Esophagus squamous epithelium (tissue), 5 donors: ENCODE data around the gene CLCN7. TPM values are rescaled to one million over a fixed set of nuclear protein-coding genes. Genes with fewer than 3 reads are reported as not detected.

Experiments used
- DNase-seq: peaks from one replicate; lab custom pipeline; 2025; lab: John Stamatoyannopoulos, UW
- H3K27ac ChIP-seq, 4 donors: fragments of 200-600 bp; sonication (generic); one replicate each; pipeline ENCODE4 v1.5.1; 2016 to 2019; ENCODE audit warnings: mild to moderate bottlenecking in 1 of 4
- H3K27me3 ChIP-seq, 4 donors: fragments of 200-600 bp; sonication (generic); 1 replicate in 3 of 4; 2 replicates in 1 of 4; pipeline versions ENCODE4 v1.5.1 to v1.6.0; 2017 to 2021; ENCODE audit warnings: antibody characterized with exemption in 1 of 4
- H3K36me3 ChIP-seq, 3 donors: fragments of 200-600 bp; sonication (generic); one replicate each; pipeline ENCODE4 v1.5.1; 2016 to 2019
- H3K4me1 ChIP-seq, 3 donors: fragments of 200-600 bp; sonication (generic); one replicate each; pipeline ENCODE4 v1.5.1; 2017 to 2019
- H3K4me3 ChIP-seq, 4 donors: fragments of 200-600 bp; sonication (generic); 1 replicate in 3 of 4; 2 replicates in 1 of 4; pipeline ENCODE4 v1.5.1; 2016 to 2019; ENCODE audit warnings: mild to moderate bottlenecking in 2 of 4, moderate library complexity in 1 of 4
- H3K9me3 ChIP-seq, 3 donors: fragments of 200-600 bp; sonication (generic); one replicate each; pipeline ENCODE4 v1.5.1; 2016 to 2019
- POLR2A ChIP-seq, 4 donors: fragments of 450-650 bp; IDR thresholded peaks; one replicate each; pipeline ENCODE4 v1.6.1; 2017; ENCODE audit warnings: antibody characterized with exemption in 4 of 4, mild to moderate bottlenecking in 4 of 4, moderate library complexity in 3 of 4
- WGBS, 2 donors: methylation state at CpG; one replicate each; pipeline ENCODE4 v1.1.5; 2018; 5-methylcytosine and 5-hydroxymethylcytosine counted together
- intact Hi-C: fragments of 100-400 bp; cut with DNase I; formaldehyde crosslinking; loops from one replicate; pipeline ENCODE4 v1.15.0; 2022
- total RNA-seq, 4 donors: library from RNA; depleted of rRNA; stranded (reverse); fragments of >200 nt; gene quantifications; one replicate each; pipeline ENCODE4 v1.1.0, GENCODE V29; 2016
- TF ChIP-seq, protein P1 (sequence below), 6 experiments: fragments of 450-650 bp in 4 of 6; fragments of 200-600 bp in 2 of 6; sonication (generic) in 2 of 6; IDR thresholded peaks; one replicate each; pipeline ENCODE4 v1.5.1; 2016 to 2019; ENCODE audit warnings: antibody characterized with exemption in 6 of 6, mild to moderate bottlenecking in 4 of 6, moderate library complexity in 4 of 6
- donor health status: DM: yes; HTN: yes; CAD: no.

The CLCN7 gene
- total RNA-seq, 4 donors from 2014 or later, result 21.5 to 41.2 (median 33.6) TPM

DNA sequence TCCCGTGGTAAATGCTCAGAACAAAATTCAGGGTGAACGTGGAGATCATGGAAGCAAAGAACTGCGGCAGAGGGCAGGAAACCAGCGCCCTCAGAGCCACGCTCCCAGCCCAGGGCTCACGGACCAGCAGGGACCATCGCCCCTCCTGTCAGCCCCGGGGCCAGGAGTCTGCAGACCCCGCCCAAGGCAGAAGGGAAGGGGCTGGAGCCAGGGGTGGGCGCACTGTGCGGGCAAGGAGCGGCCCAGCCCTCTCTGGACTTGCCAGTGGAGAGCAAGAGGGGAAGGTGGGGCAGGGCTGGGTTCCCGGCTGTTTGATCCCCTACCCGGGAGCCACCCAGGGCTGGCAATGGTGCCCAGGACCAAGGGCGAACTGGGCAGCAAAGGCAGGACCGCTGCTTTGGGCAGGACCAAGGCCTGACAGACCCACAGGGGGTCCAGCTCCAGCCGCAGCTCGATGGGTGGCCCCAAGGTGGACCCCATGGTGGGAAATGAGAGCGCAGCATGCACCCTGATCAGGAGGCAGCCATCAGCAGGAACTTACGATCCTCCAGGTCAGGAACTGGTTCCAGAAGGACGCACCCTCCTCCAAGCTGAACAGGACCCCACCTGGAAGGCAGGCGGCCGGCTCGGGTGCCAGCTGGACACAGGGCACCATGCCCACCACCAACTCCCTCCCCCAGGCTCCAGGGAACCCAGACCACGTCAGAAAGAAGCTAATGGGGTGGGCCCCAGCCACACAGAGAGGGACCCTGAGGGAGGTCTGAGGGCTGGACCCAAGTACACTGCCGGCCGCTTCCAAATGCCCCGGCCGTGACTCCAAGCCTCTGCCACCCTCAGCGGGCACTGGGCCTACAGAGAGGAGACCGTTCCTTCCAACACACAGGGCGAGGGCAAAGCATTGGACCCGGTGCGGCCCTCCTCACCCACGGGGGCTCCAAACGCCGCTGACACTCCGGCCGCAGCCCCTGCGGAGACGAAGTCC, 19.3 kb downstream of the CLCN7 start:
- DNase-seq, result no peak
- Histone ChIP-seq H3K36me3 (peaks cover 23 to 95% (median 47%) of the 10 kb centered on the region in 3 donors), H3K4me1 (no peaks in the 10 kb centered on the region), H3K27ac (no peak overlapping the region), H3K4me3 (no peak overlapping the region), H3K27me3 (no peaks in the 10 kb centered on the region), H3K9me3 (no peaks in the 10 kb centered on the region)
- WGBS, 2 donors, result 94% methylated on average over 7 to 24 of the region's 41 CpGs
- TF ChIP-seq, protein P1, sequence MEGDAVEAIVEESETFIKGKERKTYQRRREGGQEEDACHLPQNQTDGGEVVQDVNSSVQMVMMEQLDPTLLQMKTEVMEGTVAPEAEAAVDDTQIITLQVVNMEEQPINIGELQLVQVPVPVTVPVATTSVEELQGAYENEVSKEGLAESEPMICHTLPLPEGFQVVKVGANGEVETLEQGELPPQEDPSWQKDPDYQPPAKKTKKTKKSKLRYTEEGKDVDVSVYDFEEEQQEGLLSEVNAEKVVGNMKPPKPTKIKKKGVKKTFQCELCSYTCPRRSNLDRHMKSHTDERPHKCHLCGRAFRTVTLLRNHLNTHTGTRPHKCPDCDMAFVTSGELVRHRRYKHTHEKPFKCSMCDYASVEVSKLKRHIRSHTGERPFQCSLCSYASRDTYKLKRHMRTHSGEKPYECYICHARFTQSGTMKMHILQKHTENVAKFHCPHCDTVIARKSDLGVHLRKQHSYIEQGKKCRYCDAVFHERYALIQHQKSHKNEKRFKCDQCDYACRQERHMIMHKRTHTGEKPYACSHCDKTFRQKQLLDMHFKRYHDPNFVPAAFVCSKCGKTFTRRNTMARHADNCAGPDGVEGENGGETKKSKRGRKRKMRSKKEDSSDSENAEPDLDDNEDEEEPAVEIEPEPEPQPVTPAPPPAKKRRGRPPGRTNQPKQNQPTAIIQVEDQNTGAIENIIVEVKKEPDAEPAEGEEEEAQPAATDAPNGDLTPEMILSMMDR (IDR thresholded peaks at IDR 0.05), result no peak
- no peak for TF ChIP-seq POLR2A (IDR thresholded peaks at IDR 0.05)
- intact Hi-C loops, result no loop called here

DNA sequence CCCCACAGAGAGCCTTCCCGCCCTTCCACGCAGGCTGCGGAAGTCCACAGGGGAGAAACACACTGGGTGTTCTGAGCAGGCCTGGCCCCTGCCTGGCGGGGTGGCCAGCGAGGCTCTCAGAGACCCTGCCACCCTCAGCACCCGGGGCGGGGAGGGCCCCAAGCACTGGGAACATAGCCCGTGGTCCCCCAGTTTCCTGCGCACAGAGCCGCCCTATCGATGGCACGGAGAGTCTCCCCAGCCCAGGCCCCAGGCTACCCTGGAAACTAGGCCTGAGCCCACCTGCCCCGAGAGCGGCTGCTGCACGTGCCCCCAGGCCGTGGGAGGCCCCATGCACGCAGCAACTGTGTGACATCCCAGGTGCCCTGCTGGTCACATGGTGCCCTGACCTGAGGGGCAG, 20.3 kb downstream of the CLCN7 start:
- no peak for DNase-seq
- Histone ChIP-seq H3K27ac (no peak overlapping the region), H3K4me3 (no peak overlapping the region), H3K27me3 (no peaks in the 10 kb centered on the region), H3K9me3 (no peaks in the 10 kb centered on the region), H3K4me1 (no peaks in the 10 kb centered on the region), H3K36me3 (peaks cover 19 to 96% (median 49%) of the 10 kb centered on the region in 3 donors)
- WGBS, 2 donors, result 95% methylated on average over 4 of the region's 17 CpGs; no CpG with 5 or more reads in 1 of the 2 donors
- intact Hi-C loops, result no loop called here
- no peak for TF ChIP-seq POLR2A (IDR thresholded peaks at IDR 0.05)
- TF ChIP-seq, protein P1 (IDR thresholded peaks at IDR 0.05), result no peak

DNA sequence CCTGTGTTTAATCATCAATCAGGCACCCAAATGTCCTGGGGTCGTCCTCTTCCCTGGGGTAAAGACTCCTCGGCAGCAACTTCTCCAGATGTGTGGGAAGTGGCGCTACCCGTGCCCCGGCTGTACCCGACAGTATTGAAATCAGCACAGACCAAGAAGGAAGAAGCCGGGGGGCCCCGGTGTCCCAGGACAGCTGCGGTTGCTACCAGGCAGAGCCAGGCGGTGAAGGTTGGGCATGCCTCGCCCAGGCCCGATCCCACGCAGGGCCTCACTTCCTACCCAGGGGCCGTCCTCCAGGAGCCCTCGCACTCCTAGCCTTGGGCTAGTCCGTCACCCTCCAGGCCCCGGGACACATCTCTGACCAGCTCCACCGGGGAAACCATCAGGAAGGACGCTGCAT, 21.5 kb downstream of the CLCN7 start:
- H3K4me1 ChIP-seq, result no peaks in the 10 kb centered on the region
- DNase-seq, result no peak
- TF ChIP-seq, protein P1 (IDR thresholded peaks at IDR 0.05), result no peak
- no peak for TF ChIP-seq POLR2A (IDR thresholded peaks at IDR 0.05)
- H3K36me3 ChIP-seq, result peaks cover 19 to 99% (median 49%) of the 10 kb centered on the region in 3 donors
- 94 to 96% methylated on average over 5 of the region's 19 CpGs for WGBS, 2 donors
- H3K4me3 ChIP-seq, result no peak overlapping the region
- intact Hi-C loops, result no loop called here
- no peaks in the 10 kb centered on the region for H3K9me3 ChIP-seq
- H3K27ac ChIP-seq, result no peak overlapping the region
- no peaks in the 10 kb centered on the region for H3K27me3 ChIP-seq

DNA sequence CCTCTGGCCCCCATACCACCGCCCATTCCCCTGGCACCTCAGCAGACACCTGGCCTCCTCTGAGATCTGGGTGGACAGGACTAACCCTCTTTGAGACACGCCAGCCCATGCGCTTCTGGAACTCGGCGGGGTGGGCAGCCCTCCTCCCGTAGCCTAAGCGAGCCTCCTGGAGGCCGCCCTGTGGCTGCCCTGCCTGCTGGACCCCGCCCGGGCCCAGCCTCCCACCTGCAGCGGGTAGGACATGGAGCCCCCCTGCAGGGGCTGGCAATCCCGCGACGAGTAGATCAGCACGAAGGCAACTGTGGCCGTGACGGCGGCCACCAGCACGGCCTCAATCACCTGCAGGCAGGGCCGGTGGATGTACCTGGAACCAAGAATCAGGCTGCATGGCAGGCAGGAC, 22.3 kb downstream of the CLCN7 start:
- Histone ChIP-seq H3K27me3 (no peaks in the 10 kb centered on the region), H3K36me3 (peaks cover 19 to 99% (median 49%) of the 10 kb centered on the region in 3 donors), H3K27ac (no peak overlapping the region), H3K4me3 (no peak overlapping the region), H3K9me3 (no peaks in the 10 kb centered on the region), H3K4me1 (no peaks in the 10 kb centered on the region)
- intact Hi-C loops, result no loop called here
- WGBS, 2 donors, result 97% methylated on average over 7 of the region's 20 CpGs; no CpG with 5 or more reads in 1 of the 2 donors
- TF ChIP-seq, protein P1 (IDR thresholded peaks at IDR 0.05), result no peak
- no peak for TF ChIP-seq POLR2A (IDR thresholded peaks at IDR 0.05)
- no peak for DNase-seq
